Measurements from ENCODE around the gene REL.
"Not testable (repeated sequence)": the region's sequence is repeated elsewhere in the genome, so short reads cannot be mapped to it uniquely, and the experiment has no call there.

GRCh38 chr2:60865361-60865760 lies 16.0 kb upstream of the REL start:
- TF ChIP-seq, protein P1, sequence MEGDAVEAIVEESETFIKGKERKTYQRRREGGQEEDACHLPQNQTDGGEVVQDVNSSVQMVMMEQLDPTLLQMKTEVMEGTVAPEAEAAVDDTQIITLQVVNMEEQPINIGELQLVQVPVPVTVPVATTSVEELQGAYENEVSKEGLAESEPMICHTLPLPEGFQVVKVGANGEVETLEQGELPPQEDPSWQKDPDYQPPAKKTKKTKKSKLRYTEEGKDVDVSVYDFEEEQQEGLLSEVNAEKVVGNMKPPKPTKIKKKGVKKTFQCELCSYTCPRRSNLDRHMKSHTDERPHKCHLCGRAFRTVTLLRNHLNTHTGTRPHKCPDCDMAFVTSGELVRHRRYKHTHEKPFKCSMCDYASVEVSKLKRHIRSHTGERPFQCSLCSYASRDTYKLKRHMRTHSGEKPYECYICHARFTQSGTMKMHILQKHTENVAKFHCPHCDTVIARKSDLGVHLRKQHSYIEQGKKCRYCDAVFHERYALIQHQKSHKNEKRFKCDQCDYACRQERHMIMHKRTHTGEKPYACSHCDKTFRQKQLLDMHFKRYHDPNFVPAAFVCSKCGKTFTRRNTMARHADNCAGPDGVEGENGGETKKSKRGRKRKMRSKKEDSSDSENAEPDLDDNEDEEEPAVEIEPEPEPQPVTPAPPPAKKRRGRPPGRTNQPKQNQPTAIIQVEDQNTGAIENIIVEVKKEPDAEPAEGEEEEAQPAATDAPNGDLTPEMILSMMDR (conservative IDR thresholded peaks at IDR 0.05; ENCODE audit: low read depth, low read length): not testable (repeated sequence)
- not testable (repeated sequence) for TF ChIP-seq EZH2 (IDR thresholded peaks at IDR 0.05; ENCODE audit: low read length, unreplicated experiment)

All from PC-3 (cell line).